Vagina (tissue), 2 donors: ENCODE data around the gene C1orf21.

ENCODE experiments used
- POLR2AphosphoS5 ChIP-seq, 2 donors: sonication (generic); formaldehyde crosslinking; IDR thresholded peaks; one replicate each; pipeline ENCODE4 v1.9.0; 2017; ENCODE audit warnings: antibody characterized with exemption in 2 of 2, mild to moderate bottlenecking in 2 of 2, low read depth in 1 of 2; ENCODE audit not compliant: insufficient read depth in 1 of 2
- TF ChIP-seq, protein P1 (sequence below), 3 experiments: fragments of 450-650 bp in 2 of 3; fragments of 200-600 bp in 1 of 3; sonication (generic) in 1 of 3; IDR thresholded peaks; one replicate each; pipeline ENCODE4 v1.5.1; 2017 to 2019; ENCODE audit warnings: antibody characterized with exemption in 3 of 3, mild to moderate bottlenecking in 2 of 3, moderate library complexity in 2 of 3

DNA sequence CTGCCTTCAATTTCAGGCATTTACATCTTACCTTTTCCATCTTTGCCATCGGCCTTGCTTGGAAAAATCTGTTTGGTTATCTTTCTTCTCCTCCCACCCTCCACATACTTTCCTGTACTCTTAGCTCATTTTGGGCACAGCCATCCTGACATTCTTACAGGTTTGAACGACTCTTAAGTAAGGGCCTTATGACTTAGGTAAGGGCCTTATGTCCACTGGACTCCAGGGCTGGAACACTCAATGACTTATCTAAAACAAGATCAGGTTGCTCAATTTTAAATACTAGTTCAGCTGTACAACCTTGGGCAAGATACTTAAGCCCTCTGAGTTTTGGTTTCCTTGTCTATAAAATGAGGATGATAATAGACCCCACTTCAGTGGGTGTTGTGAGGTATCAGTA, 40.9 kb downstream of the C1orf21 start:
- TF ChIP-seq POLR2AphosphoS5 (IDR thresholded peaks at IDR 0.05; ENCODE audit: insufficient read depth in 1 of 2, low read depth in 1 of 2) = no peak
- TF ChIP-seq, protein P1, sequence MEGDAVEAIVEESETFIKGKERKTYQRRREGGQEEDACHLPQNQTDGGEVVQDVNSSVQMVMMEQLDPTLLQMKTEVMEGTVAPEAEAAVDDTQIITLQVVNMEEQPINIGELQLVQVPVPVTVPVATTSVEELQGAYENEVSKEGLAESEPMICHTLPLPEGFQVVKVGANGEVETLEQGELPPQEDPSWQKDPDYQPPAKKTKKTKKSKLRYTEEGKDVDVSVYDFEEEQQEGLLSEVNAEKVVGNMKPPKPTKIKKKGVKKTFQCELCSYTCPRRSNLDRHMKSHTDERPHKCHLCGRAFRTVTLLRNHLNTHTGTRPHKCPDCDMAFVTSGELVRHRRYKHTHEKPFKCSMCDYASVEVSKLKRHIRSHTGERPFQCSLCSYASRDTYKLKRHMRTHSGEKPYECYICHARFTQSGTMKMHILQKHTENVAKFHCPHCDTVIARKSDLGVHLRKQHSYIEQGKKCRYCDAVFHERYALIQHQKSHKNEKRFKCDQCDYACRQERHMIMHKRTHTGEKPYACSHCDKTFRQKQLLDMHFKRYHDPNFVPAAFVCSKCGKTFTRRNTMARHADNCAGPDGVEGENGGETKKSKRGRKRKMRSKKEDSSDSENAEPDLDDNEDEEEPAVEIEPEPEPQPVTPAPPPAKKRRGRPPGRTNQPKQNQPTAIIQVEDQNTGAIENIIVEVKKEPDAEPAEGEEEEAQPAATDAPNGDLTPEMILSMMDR (IDR thresholded peaks at IDR 0.05) = no peak
